SK-N-SH (cell line): Measurements from ENCODE around the gene VENTX. TPM values are rescaled to one million over a fixed set of nuclear protein-coding genes. Genes with fewer than 3 reads are reported as not detected.

Source experiments
- CTCF ChIA-PET: fragments of 300-600, 350-600 bp; formaldehyde crosslinking; extraction: SDS; loops from one replicate; lab custom pipeline; 2021; lab: Yijun Ruan, JAX
- POLR2A ChIA-PET: fragments of 350-600 bp; sonication (Branson Sonifier 250); formaldehyde crosslinking; extraction: SDS; loops from one replicate; lab custom pipeline; 2020; ENCODE audit warnings: antibody characterized with exemption, inconsistent platforms; lab: Yijun Ruan, JAX
- DNase-seq: peaks from one replicate; pipeline ENCODE4 v3.0.0; 2012
- H2AFZ ChIP-seq: fragments of 200-600 bp; sonication (generic); 2 replicates; pipeline ENCODE4 v1.8.1; 2016; ENCODE audit warnings: antibody characterized with exemption, mild to moderate bottlenecking, low read depth
- H3F3A ChIP-seq: fragments of 200-600 bp; sonication (generic); replicated peaks from 2 replicates; pipeline ENCODE3; 2016; ENCODE audit warnings: antibody characterized with exemption, mild to moderate bottlenecking; ENCODE audit not compliant: insufficient read depth
- H3K27ac ChIP-seq, 2 experiments: fragments of 200-500 bp in 1 of 2; fragments of 200-600 bp in 1 of 2; sonication (Bioruptor generic) in 1 of 2; sonication (generic), shearing (Covaris generic) in 1 of 2; 2 replicates each; pipeline versions ENCODE4 v1.5.1 to v1.6.1; 2014 to 2016; ENCODE audit warnings: low read depth in 2 of 2, inconsistent platforms in 1 of 2, low read length in 1 of 2, mild to moderate bottlenecking in 1 of 2, mixed read lengths in 1 of 2
- H3K27me3 ChIP-seq: fragments of 200-600 bp; sonication (generic), shearing (Covaris generic); 2 replicates; pipeline ENCODE4 v1.6.1; 2016; ENCODE audit warnings: mixed run types; ENCODE audit not compliant: insufficient read depth
- H3K36me3 ChIP-seq, 2 experiments: fragments of 200-500 bp in 1 of 2; fragments of 200-600 bp in 1 of 2; sonication (Bioruptor generic) in 1 of 2; sonication (generic) in 1 of 2; replicated peaks in 1 of 2; 2 replicates each; pipeline versions ENCODE3 to v1.5.1; 2014 to 2016; ENCODE audit warnings: low read length in 1 of 2, mild to moderate bottlenecking in 1 of 2; ENCODE audit not compliant: insufficient read depth in 2 of 2, control insufficient read depth in 1 of 2
- H3K4me1 ChIP-seq, 2 experiments: fragments of 200-500 bp in 1 of 2; fragments of 200-600 bp in 1 of 2; sonication (Bioruptor generic) in 1 of 2; sonication (generic), shearing (Covaris generic) in 1 of 2; 2 replicates each; pipeline versions ENCODE4 v1.5.1 to v1.6.1; 2014 to 2016; ENCODE audit warnings: low read depth in 1 of 2, low read length in 1 of 2, mixed run types in 1 of 2; ENCODE audit not compliant: insufficient read depth in 2 of 2, control insufficient read depth in 1 of 2
- H3K4me2 ChIP-seq: fragments of 200-600 bp; sonication (generic), shearing (Covaris generic); 2 replicates; pipeline ENCODE4 v1.6.1; 2017; ENCODE audit warnings: mixed run types
- H3K4me3 ChIP-seq, 2 experiments: fragments of 200-500 bp in 1 of 2; fragments of 200-600 bp in 1 of 2; sonication (Bioruptor generic) in 1 of 2; sonication (generic), shearing (Covaris generic) in 1 of 2; 2 replicates each; pipeline versions ENCODE4 v1.5.1 to v1.8.1; 2014 to 2016; ENCODE audit warnings: low read depth in 2 of 2, inconsistent platforms in 1 of 2, low read length in 1 of 2, mild to moderate bottlenecking in 1 of 2, mixed read lengths in 1 of 2, moderate library complexity in 1 of 2
- H3K79me2 ChIP-seq: fragments of 200-600 bp; sonication (generic); 2 replicates; pipeline ENCODE4 v1.8.1; 2017; ENCODE audit warnings: mild to moderate bottlenecking; ENCODE audit not compliant: insufficient read depth
- H3K9ac ChIP-seq: fragments of 200-600 bp; sonication (generic); 2 replicates; pipeline ENCODE4 v1.6.1; 2017; ENCODE audit warnings: mixed run types
- H3K9me2 ChIP-seq: fragments of 200-600 bp; sonication (generic); 2 replicates; pipeline ENCODE4 v1.6.1; 2017; ENCODE audit warnings: mixed run types
- H3K9me3 ChIP-seq: fragments of 200-600 bp; sonication (generic); 2 replicates; pipeline ENCODE4 v1.6.1; 2017; ENCODE audit warnings: mixed run types, mild to moderate bottlenecking, moderate library complexity
- H4K20me1 ChIP-seq: fragments of 200-600 bp; sonication (generic); 2 replicates; pipeline ENCODE4 v1.6.1; 2017; ENCODE audit warnings: mild to moderate bottlenecking, mixed run types; ENCODE audit not compliant: insufficient read depth
- ELF1 ChIP-seq: IDR thresholded peaks from 2 replicates; pipeline ENCODE4 v1.4.0; 2012
- FOSL2 ChIP-seq: IDR thresholded peaks from 2 replicates; pipeline ENCODE4 v1.4.0; 2012; ENCODE audit warnings: low read depth, mild to moderate bottlenecking, moderate library complexity, borderline replicate concordance
- FOXJ3 ChIP-seq: sonication (generic); formaldehyde crosslinking; IDR thresholded peaks from 2 replicates; pipeline ENCODE4 v1.5.1; 2020; ENCODE audit warnings: mild to moderate bottlenecking, missing genetic modification reagents
- FOXM1 ChIP-seq: IDR thresholded peaks from 2 replicates; pipeline ENCODE4 v1.4.0; 2012; ENCODE audit warnings: low read depth, mild to moderate bottlenecking
- GABPA ChIP-seq: IDR thresholded peaks from 2 replicates; pipeline ENCODE4 v1.4.0; 2012; ENCODE audit warnings: low read depth, mild to moderate bottlenecking
- GATA2 ChIP-seq: sonication (generic); formaldehyde crosslinking; IDR thresholded peaks from 2 replicates; pipeline ENCODE4 v1.5.0; 2020; ENCODE audit warnings: mild to moderate bottlenecking, missing genetic modification reagents
- MXI1 ChIP-seq: IDR thresholded peaks from 2 replicates; pipeline ENCODE4 v1.6.1; 2012; ENCODE audit warnings: mild to moderate bottlenecking, low read depth, low read length, improper control_type of control experiment
- NFIC ChIP-seq: IDR thresholded peaks from 2 replicates; pipeline ENCODE4 v1.4.0; 2012; ENCODE audit warnings: borderline replicate concordance
- NRF1 ChIP-seq: IDR thresholded peaks from 2 replicates; pipeline ENCODE4 v1.6.1; 2012; ENCODE audit warnings: low read depth, mild to moderate bottlenecking, low read length
- POLR2AphosphoS5 ChIP-seq: IDR thresholded peaks from 2 replicates; pipeline ENCODE4 v1.6.1; 2012; ENCODE audit warnings: low read depth, low read length
- RFX5 ChIP-seq: IDR thresholded peaks from 2 replicates; pipeline ENCODE4 v1.6.1; 2012; ENCODE audit warnings: mild to moderate bottlenecking, improper control_type of control experiment, low read length
- RXRA ChIP-seq: IDR thresholded peaks from 2 replicates; pipeline ENCODE4 v1.4.0; 2012; ENCODE audit warnings: low read depth, mild to moderate bottlenecking, borderline replicate concordance
- SIN3A ChIP-seq: IDR thresholded peaks from 2 replicates; pipeline ENCODE4 v1.6.1; 2012; ENCODE audit warnings: low read depth, mild to moderate bottlenecking, low read length, moderate library complexity, borderline replicate concordance
- TAF1 ChIP-seq: IDR thresholded peaks from 2 replicates; pipeline ENCODE4 v1.6.1; 2012; ENCODE audit warnings: low read depth, mild to moderate bottlenecking, low read length, moderate library complexity, borderline replicate concordance
- TCF12 ChIP-seq: IDR thresholded peaks from 2 replicates; pipeline ENCODE4 v1.4.0; 2012
- ZBTB33 ChIP-seq: IDR thresholded peaks from 2 replicates; pipeline ENCODE4 v1.4.0; 2012; ENCODE audit warnings: low read depth, borderline replicate concordance
- WGBS: methylation state at CpG from one replicate; pipeline ENCODE4 v1.1.6; 2017; ENCODE audit warnings: low lambda C conversion rate; 5-methylcytosine and 5-hydroxymethylcytosine counted together
- polyA plus RNA-seq, 3 experiments: library from polyadenylated mRNA; depleted of rRNA; stranded (reverse); fragments of >200 nt; gene quantifications; 2 replicates each; pipeline ENCODE4 v1.2.3, GENCODE V29; 2012
- TF ChIP-seq, protein P1 (sequence below): IDR thresholded peaks from 2 replicates; pipeline ENCODE4 v1.4.0; 2012; ENCODE audit warnings: low read depth
- TF ChIP-seq, protein P2 (sequence below): fragments of 150-350 bp; IDR thresholded peaks from 2 replicates; pipeline ENCODE4 v1.6.1; 2017; ENCODE audit warnings: antibody characterized with exemption, low read length, low read depth, borderline replicate concordance
- TF ChIP-seq, protein P3 (sequence below): IDR thresholded peaks from 2 replicates; pipeline ENCODE4 v1.4.0; 2012; ENCODE audit warnings: low read depth, borderline replicate concordance
- TF ChIP-seq, protein P4 (sequence below): fragments of 150-350 bp; IDR thresholded peaks from 2 replicates; pipeline ENCODE4 v1.6.1; 2016; ENCODE audit warnings: mild to moderate bottlenecking, low read depth, low read length

Gene VENTX
- polyA plus RNA-seq, 1 of the 3 experiments (the other 2 are of a cell fraction): not detected

DNA sequence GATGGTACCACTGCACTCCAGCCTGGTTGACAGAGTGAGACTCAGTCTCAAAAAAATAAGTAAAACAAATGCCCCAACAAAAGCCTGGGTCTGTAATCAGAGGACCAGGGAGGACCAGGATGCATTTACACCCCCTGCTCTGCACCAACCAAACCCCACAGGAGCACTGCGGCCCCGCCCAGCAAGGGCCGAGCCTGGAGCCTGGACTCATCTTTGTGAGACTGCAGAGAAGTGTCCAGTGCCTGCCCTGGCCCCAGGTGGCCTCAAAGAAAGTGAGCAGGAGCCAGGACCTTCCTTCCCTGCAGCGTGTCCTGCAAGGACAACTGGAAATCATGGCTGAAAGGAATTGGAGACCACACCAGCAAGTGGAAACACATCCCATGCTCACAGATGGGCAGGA lies 46.0 kb upstream of the VENTX start:
- no peaks in the 10 kb centered on the region; the same call in 1 of the 2 replicates for H3K27me3 ChIP-seq
- 47% methylated on average over 4 of the region's 4 CpGs for WGBS
- H3K27ac ChIP-seq: no peak overlapping the region
- no peaks in the 10 kb centered on the region for H3K9me2 ChIP-seq
- H3K79me2 ChIP-seq: no peaks in the 10 kb centered on the region
- H3K9me3 ChIP-seq: no peaks in the 10 kb centered on the region
- no peaks in the 10 kb centered on the region for H3K36me3 ChIP-seq
- no peak for TF ChIP-seq NRF1
- no peak for TF ChIP-seq GATA2 (CRISPR knock-in tag)
- TF ChIP-seq GABPA: no peak
- no peak for TF ChIP-seq FOSL2
- no peak for TF ChIP-seq FOXM1
- TF ChIP-seq MXI1: no peak
- TF ChIP-seq ZBTB33: no peak
- TF ChIP-seq, protein P1, sequence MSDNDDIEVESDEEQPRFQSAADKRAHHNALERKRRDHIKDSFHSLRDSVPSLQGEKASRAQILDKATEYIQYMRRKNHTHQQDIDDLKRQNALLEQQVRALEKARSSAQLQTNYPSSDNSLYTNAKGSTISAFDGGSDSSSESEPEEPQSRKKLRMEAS: no peak
- TF ChIP-seq RXRA: no peak
- TF ChIP-seq, protein P2, sequence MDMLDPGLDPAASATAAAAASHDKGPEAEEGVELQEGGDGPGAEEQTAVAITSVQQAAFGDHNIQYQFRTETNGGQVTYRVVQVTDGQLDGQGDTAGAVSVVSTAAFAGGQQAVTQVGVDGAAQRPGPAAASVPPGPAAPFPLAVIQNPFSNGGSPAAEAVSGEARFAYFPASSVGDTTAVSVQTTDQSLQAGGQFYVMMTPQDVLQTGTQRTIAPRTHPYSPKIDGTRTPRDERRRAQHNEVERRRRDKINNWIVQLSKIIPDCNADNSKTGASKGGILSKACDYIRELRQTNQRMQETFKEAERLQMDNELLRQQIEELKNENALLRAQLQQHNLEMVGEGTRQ: no peak
- no peak for TF ChIP-seq FOXJ3
- TF ChIP-seq ELF1: no peak
- TF ChIP-seq TAF1: no peak
- TF ChIP-seq RFX5: no peak
- H3K4me2 ChIP-seq: no peak overlapping the region
- H3K4me1 ChIP-seq: no peaks in the 10 kb centered on the region
- no peak overlapping the region for H3K4me3 ChIP-seq
- no peak for DNase-seq
- ChIA-PET POLR2A (no interaction called here), CTCF (no interaction called here)
- H3K9ac ChIP-seq: no peak overlapping the region
- H2AFZ ChIP-seq: no peak overlapping the region
- H3F3A ChIP-seq: no peaks in the 10 kb centered on the region
- H4K20me1 ChIP-seq: no peaks in the 10 kb centered on the region

DNA sequence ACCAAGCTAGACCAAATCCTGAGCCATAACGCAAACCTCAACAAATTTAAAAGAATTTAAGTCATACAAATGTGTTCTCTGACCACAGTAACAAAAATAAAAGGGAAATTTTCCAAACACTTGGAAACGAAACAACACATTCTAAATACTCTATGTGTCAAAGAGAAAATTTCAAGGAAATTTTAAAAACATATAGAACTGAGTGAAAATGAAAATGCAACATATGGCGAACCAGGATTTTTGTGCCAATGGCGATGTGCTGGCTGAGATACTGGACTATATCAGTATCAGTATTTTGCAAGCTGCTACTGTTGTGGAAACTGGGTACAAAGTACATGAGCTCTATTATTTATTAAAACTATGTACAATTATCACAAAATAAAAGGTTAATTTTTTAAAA lies 43.5 kb upstream of the VENTX start:
- ChIA-PET POLR2A (no interaction called here), CTCF (no interaction called here)
- no peaks in the 10 kb centered on the region for H3K36me3 ChIP-seq
- H3K9me3 ChIP-seq: no peaks in the 10 kb centered on the region
- H2AFZ ChIP-seq: no peak overlapping the region
- no peaks in the 10 kb centered on the region for H3K4me1 ChIP-seq
- no peaks in the 10 kb centered on the region for H3K79me2 ChIP-seq
- no peak overlapping the region for H3K4me2 ChIP-seq
- H4K20me1 ChIP-seq: no peaks in the 10 kb centered on the region
- DNase-seq: no peak
- no peak overlapping the region for H3K9ac ChIP-seq
- no peak overlapping the region for H3K27ac ChIP-seq
- H3K27me3 ChIP-seq: no peaks in the 10 kb centered on the region; the same call in 1 of the 2 replicates
- WGBS: 50% methylated on average over 4 of the region's 4 CpGs
- no peaks in the 10 kb centered on the region for H3F3A ChIP-seq
- H3K9me2 ChIP-seq: no peaks in the 10 kb centered on the region
- H3K4me3 ChIP-seq: no peak overlapping the region
- TF ChIP-seq NRF1 (no peak), FOXM1 (no peak), GATA2 (CRISPR knock-in tag) (no peak), SIN3A (no peak), MXI1 (no peak), POLR2AphosphoS5 (no peak), NFIC (no peak), TCF12 (no peak), RFX5 (no peak), TAF1 (no peak)
- TF ChIP-seq, protein P3, sequence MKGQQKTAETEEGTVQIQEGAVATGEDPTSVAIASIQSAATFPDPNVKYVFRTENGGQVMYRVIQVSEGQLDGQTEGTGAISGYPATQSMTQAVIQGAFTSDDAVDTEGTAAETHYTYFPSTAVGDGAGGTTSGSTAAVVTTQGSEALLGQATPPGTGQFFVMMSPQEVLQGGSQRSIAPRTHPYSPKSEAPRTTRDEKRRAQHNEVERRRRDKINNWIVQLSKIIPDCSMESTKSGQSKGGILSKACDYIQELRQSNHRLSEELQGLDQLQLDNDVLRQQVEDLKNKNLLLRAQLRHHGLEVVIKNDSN: no peak
- TF ChIP-seq, protein P4, sequence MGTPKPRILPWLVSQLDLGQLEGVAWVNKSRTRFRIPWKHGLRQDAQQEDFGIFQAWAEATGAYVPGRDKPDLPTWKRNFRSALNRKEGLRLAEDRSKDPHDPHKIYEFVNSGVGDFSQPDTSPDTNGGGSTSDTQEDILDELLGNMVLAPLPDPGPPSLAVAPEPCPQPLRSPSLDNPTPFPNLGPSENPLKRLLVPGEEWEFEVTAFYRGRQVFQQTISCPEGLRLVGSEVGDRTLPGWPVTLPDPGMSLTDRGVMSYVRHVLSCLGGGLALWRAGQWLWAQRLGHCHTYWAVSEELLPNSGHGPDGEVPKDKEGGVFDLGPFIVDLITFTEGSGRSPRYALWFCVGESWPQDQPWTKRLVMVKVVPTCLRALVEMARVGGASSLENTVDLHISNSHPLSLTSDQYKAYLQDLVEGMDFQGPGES: no peak
